HT1080 (cell line): ENCODE results near the gene NUP93. TPM values are rescaled to one million over a fixed set of nuclear protein-coding genes. Genes with fewer than 3 reads are reported as not detected.
"Not testable (repeated sequence)": the region's sequence is repeated elsewhere in the genome, so short reads cannot be mapped to it uniquely, and the experiment has no call there.

ENCODE experiments used
- DNase-seq: peaks from one replicate; pipeline ENCODE4 v3.0.0-alpha.2; 2015; ENCODE audit warnings: low read depth
- total RNA-seq: library from RNA; depleted of rRNA; stranded (reverse); fragments of >200 nt; shearing (Covaris generic); gene quantifications from 2 replicates; pipeline ENCODE4 v1.2.3, GENCODE V29; 2014

The NUP93 gene
- total RNA-seq, 1 experiment from 2014 or later = 119 TPM

GRCh38 chr16:56775162-56775561 lies 45.2 kb downstream of the NUP93 start:
- DNase-seq = no peak

- DNase-seq = no peak
These were observed 46.6 kb downstream of the NUP93 start for GRCh38 chr16:56776562-56776961.

GRCh38 chr16:56777001-56777400 lies 47.1 kb downstream of the NUP93 start:
- no peak for DNase-seq

- no peak for DNase-seq
These were observed 47.6 kb downstream of the NUP93 start for GRCh38 chr16:56777482-56777881.

DNA sequence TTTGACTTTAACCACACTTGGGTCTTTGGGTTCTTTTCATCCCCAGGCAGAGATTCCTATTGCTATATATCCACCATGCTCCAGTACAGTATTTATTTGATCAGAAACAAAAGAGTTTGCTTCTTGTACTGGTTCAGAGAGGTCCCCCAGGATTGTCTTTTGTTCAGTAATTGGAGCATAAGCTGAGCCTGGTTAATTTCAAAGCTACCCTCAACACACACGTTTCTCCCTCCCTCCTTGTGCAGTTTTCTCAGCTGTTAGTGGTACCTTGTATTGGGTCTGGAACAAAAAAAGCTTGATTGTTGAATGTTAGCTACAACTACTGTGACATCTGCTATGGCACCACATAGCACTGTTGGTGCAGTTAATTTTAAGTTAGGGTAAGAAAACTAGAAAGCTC lies 50.0 kb downstream of the NUP93 start:
- no peak for DNase-seq

DNA sequence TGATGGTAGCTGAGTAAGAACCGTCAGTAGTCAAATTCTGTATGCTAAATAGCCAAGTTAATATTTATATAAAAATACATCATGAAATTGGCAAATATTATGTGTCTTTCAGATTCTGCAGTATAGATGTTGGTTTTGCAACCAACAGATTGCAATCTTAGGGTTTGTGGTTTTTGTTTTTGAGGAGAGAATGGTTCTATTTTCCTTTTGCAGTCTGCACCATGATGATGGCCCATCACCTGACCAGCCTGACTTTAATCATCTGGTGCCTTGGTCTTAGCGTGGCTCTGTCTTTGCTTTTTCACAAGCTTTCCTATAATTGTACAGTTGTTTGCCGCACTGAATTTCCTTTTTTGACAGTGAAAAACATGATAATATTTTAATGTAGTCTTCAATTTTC lies 50.7 kb downstream of the NUP93 start:
- no peak for DNase-seq

DNA sequence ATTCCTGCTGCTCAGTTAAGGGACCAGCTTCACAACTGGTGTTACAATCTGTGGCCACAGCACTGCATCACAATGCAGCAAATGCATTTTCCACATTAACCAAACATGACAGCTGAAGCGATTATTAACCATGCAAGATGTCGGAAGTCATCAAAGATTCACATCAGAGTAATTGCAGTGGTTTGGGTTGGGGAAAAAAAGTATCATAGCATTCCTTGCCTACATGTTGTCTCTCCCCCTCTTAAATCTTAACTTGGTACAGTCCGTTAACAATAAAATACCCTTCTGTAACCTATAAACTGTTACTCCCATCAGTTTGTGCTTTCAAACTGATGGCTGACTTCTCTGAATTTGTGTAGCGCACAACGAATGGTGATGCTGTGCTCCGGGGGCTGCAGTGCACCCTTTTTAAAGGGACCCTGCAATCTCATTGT lies 51.6 kb downstream of the NUP93 start:
- DNase-seq = no peak

- no peak for DNase-seq
These were observed 53.4 kb downstream of the NUP93 start for GRCh38 chr16:56783344-56783743.

GRCh38 chr16:56785317-56785716 lies 55.4 kb downstream of the NUP93 start:
- DNase-seq = no peak

- no peak for DNase-seq
These were observed 57.2 kb downstream of the NUP93 start for GRCh38 chr16:56787167-56787566.

DNA sequence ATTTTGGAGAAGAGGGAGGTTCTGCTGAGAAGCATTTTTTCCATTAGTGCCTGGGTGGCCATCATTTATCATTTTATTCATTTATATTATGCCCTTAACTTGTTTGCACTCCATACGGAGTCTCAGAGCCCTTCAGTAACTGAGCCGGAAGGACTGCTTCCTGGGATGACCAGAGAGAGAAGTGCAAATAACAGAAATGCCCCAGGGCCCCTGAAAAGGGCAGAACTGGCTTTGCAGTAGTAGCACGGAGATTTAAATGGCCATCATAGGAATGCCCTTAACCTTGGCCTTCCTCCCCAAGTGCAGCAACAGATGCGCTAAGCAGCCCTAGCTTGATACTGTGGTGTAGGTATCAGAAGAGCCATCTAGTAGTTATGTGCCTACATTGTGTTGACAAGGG lies 58.5 kb downstream of the NUP93 start:
- DNase-seq = no peak

GRCh38 chr16:56789360-56789759 lies 59.4 kb downstream of the NUP93 start:
- peak; percentile 47 for DNase-seq

DNA sequence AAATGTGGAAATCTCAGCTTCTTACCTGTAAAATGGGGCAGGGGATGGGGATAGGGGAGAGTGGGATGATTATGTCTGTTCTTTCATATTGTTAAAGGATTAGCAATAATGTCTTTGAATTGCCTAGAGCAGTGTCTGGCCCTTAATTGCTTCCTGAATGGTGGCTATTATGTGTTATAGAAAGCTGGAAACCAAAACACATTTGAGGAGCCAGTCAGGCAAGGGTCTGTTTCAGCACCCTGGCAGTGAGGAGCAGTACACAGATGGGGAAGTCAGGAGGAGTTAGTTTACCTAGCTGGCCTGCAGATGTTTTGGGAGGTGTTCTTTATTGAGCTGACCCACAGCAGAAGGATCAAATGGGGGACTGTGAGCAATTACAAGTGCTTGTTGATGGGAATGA lies 63.0 kb downstream of the NUP93 start:
- no peak for DNase-seq

- peak; percentile 48 for DNase-seq
These were observed 63.6 kb downstream of the NUP93 start for GRCh38 chr16:56793492-56793891.

DNA sequence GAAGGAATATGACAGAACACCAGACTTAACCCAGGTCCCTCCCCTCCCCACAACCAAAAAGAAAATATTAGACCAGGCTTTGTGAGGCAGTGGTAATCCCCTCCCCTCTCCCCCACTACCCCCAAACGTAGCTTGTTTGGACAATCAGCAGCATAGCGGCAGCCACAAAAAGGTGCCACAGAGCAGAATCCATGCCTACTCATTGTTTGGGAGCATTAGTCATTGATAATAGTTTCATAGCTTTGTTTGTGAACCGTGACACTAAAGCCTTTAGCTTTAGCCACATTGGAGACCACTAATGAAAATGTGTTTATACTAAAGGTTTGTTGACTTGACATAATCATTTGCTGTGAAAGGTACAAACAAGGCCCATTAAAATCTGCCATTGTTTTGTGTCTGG lies 65.1 kb downstream of the NUP93 start:
- no peak for DNase-seq

- DNase-seq = not testable (repeated sequence)
These were observed 67.1 kb downstream of the NUP93 start for GRCh38 chr16:56797038-56797437.

GRCh38 chr16:56797861-56798260 lies 67.9 kb downstream of the NUP93 start:
- DNase-seq = no peak

GRCh38 chr16:56798955-56799354 lies 69.0 kb downstream of the NUP93 start:
- no peak for DNase-seq

DNA sequence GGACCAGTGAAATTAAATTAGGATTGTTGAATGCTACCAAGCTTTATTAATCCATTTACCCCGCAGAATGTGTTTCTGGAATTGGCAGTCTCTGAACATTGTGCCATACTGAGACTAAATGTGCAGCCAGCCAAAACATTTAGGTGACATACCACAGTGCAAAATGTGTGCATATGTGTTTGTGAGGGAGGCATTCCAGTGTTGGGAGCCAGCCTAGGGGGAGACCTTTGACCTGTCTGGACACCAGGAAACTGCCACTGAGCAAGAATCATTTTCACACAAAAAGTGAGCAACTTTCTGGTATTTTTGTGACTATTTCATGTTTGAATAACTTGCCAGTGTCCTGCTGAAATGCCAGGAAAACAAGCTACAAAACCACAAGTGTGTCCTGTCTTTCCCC lies 70.4 kb downstream of the NUP93 start:
- DNase-seq = no peak

DNA sequence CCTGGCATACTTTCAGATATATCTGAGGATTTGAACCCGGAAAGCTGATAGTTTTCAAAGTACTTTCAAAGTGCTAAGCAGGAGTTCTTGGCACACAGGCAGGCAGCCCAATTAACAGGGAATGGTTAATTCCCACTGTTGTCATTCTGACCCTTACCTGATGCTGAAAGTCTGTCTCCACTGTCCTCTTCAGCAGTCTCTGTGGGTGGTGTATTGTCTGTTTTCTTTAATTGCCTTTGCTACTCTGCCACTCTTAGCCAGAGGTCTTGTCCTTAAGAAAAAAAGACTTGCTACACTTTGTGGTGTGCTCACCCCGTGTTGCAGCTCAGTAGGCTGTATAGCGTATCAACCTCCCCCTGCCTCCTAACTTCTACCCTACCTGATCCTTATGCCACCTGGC lies 71.8 kb downstream of the NUP93 start:
- no peak for DNase-seq

- DNase-seq = peak; percentile 58
These were observed 77.2 kb downstream of the NUP93 start for GRCh38 chr16:56807011-56807675.

- not testable (repeated sequence) for DNase-seq
These were observed 77.7 kb downstream of the NUP93 start for GRCh38 chr16:56807676-56808067.

DNA sequence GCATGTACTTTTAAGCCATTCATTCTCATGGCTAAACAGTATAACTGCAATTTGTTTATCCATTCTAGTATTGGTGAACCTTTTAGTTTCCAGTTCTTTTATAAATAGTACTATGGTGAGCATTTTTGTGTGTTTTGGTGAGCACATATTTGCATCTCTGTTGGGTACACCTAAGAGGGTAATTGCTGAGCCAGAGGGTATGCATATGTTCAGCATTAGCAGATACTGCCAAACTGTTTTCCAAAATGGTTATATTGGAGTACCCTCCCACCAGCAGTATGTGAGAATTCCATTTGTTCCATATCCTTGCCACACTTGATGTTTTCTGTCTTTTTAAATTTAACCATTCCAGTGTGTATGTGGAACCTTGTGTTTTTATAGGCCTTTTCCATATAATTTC lies 81.0 kb downstream of the NUP93 start:
- no peak for DNase-seq

- DNase-seq = not testable (repeated sequence)
These were observed 81.7 kb downstream of the NUP93 start for GRCh38 chr16:56811602-56812001.
